HG03342 (cell line): ENCODE measurements around the gene EID3.
A peak's percentile ranks its signal among the peaks of the same experiment; 100 is the strongest.
"Not testable (repeated sequence)": the region's sequence is repeated elsewhere in the genome, so short reads cannot be mapped to it uniquely, and the experiment has no call there.

Experiments
- ATAC-seq: cut with Tn5 transposase; IDR thresholded peaks from one replicate; pipeline ENCODE4 v1.9.1; 2021; ENCODE audit warnings: mild to moderate bottlenecking, moderate library complexity; ENCODE audit not compliant: unreplicated experiment

EID3 gene

DNA sequence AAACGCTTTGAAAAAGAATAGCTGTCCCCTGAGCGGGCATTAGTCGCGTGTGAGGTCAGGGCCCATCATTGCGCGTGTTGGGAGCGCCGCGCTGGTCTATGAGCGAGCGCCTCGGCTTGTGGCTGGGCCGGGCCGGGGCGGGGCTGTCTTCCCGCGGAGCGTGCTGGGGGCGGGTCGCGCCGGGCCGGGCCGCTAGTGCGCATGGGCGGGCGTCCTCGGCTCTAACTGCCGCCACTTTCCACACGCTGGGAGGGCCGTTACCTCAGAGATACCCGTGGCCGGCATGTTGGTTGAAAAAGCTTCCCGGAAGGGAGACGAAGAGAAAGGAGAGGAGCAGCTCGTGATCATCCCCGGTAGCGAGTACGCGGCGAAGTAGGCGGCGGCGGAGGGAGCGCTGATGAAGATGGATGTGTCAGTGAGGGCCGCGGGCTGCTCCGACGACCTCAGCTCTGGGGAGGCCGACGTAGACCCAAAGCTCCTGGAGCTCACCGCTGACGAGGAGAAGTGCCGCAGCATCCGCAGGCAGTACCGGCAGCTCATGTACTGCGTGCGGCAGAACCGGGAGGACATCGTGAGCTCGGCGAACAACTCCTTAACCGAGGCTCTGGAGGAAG, at the start of gene EID3:
TSS of gene EID3 (plus strand) at position 202 of the 614 bp plus-strand sequence. CDS start at position 398, 196 bp downstream.
- peak; percentile 95 for ATAC-seq

DNA sequence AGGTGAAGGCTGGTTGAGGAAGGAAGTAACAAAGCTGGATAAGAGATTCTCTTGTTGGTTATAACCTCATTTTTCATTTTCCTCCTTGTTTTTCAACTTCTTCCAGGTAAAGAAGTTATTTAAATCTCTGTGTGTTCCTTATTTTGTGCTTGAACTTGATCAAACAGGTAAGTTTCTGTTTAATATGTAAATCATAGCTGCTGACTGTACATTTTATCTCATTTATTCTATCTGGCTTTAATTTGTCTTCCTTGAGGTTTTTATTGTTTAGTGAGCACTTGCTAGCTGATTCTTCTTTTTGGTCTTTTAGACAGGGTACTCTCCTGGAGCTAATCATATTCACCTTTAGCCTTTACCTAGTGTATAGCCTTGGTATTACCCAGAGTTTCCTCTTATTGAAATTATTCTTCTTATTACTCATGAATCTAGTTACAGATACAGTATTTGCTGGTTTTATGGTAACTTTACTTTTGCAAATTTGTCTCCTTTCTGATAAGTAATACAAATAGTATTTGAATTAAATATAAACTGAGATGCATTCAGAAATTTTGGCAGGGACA, 45.5 kb upstream of the EID3 start:
- ATAC-seq = no peak

DNA sequence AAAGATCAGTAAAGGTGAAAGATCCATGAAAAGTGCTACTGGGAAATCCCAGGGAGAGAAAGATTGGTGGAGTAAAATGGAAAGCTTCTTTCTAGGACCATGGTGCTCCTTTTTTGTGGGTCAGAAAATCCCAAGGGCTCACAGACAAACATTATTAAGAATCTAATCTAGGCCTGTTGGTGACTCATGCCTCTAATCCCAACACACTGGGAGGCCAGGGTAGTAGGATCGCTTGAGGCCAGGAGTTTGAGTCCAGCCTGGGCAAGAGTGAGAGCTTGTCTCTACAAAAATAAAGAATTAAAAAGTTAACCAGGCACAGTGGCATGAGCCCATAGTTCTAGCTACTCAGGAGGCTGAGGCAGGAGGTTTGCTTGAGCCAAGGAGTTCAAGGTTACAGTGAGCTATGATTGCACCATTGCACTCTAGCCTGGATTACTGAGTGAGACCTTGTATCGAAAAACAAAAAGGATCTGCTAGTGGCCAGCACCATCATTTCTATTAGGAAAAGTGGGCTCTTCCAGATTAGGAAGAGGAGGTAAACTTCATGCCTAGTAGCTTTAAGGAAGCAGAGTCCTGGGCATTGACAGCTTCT, 45.0 kb upstream of the EID3 start:
- no peak for ATAC-seq

DNA sequence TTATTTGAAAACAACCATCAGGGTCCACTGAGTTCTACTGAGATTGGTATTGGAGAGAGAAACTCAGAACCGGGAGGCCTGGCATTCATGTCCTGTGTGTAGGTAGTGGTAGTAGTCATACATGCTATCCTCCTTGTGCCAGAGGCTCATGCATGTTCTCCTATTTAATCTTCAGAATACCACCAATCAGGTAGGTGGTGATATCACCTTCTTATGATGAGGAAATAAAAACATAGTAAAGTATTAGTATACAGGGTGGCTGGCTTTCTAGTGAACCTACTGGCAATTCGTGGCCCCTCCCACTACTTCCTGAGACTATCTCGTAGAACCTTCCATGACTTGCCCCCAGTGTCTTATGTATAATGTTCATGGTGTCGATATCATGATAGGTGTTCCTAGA, 40.5 kb upstream of the EID3 start:
- ATAC-seq = no peak

DNA sequence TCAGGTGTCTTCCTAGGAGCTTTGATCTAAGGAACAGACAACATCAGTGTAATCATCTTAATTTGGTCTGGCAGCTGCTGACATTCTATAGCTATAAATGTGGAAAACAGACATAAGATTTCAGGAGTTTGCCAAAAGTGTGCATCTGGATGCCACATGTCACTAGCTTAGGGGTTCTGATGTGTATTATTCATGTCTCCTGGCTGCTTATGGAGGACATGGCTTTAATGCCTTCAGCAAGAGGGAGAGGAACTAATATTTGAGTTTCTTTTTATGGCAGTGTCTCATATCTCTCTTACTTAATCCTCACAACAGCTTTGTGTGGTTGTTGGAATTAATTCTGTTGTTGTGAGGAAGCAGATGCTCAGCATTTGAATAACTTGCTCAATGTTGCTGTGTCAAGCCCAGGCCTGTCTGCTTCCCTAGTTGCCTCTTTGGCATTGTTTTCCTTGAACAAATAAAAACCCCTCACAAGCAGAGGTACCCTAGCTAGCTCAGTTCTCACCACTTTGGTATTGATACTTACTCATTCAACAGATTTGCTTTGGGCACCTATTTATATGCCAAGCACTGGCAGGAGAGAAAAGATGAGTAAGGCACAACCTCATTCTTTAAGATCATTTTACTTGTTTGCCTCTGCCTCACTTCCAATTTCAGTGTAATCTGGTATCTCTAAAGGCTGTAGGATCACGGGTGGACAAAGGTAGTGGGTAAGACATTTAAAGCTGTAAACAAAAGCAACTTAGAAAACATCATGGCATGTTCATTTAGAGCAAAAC, 39.8 kb upstream of the EID3 start:
- ATAC-seq = no peak

DNA sequence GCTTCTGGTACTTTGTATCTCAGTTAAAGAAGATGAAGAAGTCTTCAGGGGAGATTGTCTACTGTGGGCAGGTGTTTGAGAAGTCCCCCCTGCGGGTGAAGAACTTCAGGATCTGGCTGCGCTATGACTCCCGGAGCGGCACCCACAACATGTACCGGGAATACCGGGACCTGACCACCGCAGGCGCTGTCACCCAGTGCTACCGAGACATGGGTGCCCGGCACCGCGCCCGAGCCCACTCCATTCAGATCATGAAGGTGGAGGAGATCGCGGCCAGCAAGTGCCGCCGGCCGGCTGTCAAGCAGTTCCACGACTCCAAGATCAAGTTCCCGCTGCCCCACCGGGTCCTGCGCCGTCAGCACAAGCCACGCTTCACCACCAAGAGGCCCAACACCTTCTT, 38.1 kb upstream of the EID3 start:
- ATAC-seq = not testable (repeated sequence)

DNA sequence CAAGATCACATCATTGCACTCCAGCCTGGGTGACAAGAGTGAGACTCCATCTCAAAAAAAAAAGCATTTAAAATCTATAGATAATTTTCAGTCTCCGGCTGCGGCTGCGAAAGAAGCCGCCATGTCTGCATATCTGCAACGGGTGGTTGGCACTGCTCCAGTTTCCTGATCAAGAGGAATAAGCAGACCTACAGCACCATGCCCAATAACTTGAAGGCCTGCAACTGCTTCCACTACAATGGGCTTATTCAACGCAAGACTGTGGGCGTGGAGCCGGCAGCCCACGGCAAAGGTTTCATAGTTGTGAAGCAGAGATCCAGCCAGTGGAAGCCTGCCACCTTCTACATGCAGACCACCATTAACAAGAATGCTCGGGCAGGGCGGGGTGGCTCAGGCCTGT, 30.6 kb upstream of the EID3 start:
- ATAC-seq = no peak

DNA sequence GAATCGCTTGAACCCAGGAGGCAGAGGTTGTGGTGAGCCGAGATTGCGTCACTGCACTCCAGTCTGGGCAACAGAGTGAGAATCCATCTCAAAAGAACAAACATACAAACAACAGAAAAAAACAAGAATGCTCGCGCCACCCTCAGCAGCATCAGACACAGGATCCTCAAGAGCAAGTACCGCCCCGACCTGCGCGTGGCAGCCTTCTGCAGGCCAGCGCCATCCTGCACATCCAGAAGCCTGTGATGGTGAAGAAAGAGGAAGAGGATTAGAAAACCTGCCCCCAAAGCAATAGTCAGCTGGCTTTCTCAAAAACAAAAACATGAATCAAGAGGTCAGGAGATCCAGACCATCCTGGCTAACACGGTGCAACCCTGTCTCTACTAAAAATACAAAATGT, 30.0 kb upstream of the EID3 start:
- ATAC-seq = no peak

DNA sequence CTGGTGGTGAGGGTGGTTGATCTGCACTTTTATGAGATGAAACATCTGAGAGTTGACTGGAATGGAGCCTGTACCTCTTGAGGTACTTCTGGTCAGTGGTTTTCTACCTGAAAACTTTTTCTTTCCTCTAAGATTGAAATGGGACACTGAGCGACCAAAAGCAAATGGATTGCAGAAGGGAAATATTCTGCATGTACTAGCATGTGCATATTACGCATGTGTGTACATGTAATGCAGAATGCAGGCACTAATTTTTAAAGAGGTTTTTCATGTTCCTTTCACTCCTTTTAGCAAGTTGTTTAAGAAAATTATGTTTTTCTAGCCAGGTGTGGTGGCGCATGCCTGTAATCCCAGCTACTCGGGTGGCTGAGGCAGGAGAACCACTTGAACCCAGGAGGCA, 28.7 kb upstream of the EID3 start:
- ATAC-seq = no peak

DNA sequence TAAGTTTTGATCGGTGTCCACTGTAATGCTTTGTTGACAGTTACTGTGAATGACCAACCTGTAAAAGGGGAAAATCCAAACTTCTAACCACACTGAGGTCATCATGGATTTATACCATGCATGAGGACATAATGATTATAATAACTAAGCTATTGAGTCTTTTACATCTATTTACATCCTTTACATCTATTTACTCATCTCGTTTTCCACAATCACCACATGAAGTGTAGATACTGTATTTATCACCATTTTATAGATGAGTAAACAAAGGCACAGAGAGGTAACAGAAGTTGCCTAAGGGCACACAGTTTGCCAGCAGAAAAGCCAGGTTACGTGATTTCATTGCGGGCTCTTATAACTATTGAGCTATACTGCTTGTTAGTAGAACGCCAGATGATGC, 27.9 kb upstream of the EID3 start:
- ATAC-seq = no peak

DNA sequence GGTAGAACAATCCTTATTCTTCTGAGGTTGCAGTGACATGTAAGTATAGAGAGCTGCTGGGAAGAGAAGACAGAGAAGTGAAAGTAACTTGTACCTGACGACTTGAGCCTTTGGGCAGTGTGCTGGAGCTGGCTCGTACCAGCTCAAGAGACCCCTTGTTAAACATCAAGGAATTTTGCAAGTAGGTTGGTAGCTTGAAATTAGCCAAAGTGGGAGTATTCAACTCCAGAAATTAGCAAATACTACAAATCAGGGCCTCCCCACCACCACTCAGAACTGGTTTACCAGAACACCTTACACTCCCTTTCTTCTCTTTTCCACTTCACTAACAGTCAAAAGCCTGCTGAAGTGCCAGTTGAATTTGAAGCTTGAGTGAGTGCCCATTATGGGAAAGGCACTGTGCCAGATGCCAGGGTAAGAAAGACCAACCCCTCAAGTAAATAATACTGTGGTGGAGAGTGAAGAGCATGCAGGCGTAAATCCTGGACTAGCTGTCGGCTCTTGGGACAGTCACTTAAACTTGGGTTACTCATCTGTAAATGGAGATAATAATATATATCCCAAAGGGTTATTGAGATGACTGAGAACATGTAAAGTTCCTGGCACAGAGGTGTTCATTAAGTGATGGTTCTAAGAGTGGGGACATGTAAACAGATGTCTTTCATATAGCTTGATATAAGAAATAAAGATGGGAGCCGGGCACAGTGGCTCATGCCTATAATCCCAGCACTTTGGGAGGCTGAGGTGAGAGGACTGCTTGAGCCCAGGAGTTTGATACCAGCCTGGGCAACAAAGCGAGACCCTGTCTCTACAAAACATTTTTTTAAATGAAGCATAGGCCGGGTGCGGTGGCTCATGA, 27.0 kb upstream of the EID3 start:
- ATAC-seq = peak; percentile 86

DNA sequence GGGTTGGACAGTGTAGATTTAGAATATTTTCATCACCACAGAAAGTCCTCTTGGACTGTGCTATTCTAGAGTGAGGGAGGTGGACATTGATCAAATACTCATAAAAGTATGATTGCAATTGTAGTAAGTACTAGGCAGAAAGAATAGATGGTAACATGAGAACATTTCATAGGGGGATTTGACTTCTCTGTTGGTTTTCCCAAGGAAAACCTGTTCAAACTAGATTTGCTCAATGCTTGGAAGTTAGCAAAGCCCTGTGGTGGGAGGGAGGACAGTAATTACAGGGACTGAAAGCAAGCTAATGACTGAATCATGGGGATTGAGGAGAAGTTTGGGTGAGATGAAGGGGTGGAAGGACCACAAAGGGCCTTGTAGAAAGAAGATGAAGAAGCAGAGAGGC, 24.4 kb upstream of the EID3 start:
- no peak for ATAC-seq

DNA sequence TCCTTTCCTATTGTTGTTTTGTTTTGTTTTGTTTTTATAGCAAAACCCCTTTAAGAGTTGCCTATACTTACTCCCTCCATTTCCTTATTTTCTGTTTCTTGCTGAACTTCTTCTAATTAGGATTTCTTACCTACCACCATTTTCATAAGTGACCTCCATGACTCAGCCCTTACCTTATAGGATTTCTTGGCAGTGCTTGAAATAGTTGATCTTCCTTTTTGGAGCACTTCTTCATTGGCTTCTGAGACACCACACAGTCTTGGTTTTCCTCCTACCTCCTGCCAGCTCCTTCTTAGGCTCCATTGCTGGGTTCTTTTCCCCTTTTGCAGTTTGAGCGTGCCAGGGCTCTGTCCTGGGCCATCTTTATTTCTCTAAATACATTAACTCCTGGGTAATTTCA, 23.4 kb upstream of the EID3 start:
- no peak for ATAC-seq

DNA sequence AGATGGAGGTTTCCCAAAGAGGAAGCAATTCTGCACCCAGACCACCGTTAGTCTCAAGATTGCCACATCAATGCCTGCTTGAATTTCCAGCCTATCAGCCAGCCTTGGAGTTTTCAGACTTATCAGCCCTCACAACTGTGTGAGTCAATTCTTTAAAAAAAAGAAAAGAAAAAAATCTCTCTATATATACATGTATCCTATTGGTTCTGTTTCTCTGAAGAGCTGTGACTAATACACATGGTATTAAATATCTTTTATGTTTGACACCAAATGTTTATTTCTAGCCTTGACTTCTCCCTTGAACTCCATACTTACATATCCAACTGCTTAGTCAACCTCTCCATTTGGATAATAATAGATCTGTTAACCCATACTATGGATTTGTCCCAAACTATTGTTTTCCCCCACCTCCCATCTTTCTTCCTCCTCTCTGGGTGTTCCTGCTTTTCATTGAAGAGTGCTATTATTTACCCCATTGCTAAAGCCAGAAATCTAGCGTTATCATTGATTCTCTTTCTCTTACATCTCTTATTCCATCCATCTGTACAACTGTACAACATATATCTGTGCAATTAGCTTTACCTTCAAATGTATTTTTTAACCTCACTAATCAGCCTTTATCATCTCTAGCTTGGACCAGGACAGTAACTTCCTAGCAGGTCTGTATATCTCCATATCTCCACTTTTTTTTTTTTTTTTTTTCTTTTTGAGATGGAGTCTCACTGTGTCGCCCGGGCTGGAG, 22.7 kb upstream of the EID3 start:
- ATAC-seq = no peak

DNA sequence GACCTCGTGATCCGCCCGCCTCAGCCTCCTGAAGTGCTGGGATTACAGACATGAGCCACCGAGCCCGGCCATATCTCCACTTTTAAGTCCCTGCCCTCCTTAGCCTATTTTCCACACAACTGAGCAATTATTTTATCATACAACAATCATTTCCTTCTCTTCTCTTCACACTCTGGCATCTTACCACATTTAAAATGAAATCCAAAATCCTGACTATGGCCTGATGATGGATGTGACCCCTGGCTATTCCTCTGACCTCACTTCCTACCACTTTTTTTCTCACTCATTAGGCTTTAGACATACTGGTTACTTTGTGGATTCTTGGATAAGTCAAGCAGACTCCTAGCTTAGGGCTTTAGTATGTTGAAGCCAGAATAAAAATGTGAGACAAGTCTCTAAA, 21.9 kb upstream of the EID3 start:
- ATAC-seq = no peak

DNA sequence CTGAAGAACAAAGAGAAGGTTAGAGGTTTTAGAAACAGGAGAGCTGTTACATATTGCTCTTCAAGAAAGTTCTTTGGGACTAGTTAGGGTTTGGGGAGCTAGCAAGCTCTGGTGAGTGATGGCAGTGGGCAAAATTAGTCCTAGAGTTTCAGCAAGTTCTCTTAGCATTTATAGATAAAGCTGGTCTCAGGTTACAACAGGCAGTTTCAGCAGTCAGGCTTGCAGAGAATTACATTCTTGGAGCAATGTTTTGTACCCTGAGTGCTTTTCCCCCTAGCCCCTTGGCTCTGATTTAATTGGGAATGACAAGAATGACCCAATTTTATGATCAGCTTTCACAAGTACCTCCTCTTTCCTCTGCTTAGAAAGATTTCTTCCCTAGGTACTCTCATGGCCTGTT, 21.4 kb upstream of the EID3 start:
- no peak for ATAC-seq

DNA sequence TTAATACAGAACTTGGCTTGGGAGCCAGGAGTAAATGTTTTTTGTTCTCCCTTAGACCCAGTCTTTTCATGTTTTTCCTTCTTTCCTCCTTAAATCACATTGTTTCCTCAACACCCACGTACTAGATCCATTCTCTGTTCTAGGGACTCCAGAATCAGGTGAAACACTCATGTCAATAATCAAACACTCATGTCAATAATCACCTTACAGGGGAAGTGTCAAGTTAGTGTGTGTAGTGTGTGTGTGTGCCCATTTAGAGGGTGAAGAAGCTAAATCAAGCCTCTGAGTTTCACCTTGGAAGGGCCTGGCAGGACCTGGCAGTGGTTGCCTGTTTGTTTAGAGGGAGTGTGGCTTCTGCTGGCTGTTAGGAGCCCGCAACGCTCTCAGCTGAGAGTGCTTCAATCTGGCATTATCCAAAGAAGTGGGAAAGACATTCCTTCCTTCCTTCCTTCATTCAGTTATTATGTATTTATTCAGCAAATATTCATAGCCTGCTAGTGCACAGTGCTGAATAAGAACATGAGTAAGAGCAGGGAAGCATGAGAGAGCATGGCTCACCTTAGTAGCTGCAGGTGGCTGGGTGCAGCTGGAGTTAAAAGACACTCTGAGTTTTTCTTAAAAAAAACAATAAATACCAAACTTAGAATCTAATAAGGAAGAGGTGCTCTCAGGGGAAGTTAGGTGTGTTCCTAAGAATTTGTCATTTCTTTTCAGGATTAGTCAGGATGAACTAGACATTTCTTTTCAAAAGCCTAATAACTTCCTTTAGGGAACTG, 17.6 kb upstream of the EID3 start:
- ATAC-seq = no peak

DNA sequence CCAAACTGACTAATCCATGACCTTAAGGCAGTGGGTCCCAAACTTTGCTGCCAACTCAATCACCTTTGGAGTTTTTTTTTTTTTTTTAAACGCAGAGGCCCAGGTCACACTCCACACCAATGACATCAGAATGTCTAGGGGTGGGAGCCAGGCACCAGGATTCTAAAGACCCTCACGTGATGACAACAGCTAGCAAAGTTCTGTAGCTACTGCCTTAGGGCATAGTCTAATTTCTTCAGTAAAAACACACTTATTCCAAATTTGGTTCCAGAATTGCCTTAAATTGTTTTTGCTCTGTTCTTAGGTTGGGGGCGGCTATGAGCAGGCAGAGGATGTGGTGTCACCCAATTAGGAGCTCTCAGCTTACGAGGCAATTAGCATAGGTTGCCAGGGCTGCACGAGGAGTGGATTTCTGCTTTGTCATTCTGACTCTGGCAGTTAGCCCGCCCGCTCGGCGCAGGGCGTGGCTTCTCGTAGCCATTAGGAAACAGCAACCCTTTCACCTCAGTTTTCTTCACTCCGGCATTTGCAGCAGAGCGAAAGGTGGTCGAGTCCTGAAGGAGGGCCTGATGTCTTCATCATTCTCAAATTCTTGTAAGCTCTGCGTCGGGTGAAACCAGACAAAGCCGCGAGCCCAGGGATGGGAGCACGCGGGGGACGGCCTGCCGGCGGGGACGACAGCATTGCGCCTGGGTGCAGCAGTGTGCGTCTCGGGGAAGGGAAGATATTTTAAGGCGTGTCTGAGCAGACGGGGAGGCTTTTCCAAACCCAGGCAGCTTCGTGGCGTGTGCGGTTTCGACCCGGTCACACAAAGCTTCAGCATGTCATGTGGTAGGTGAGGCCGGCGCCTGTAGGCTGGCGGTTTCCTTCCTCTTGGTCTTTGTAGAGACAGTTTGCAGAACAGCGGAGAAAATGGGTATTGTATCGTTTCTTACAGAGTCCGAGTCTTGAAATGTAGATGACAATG, 16.7 kb upstream of the EID3 start:
- peak; percentile 88 for ATAC-seq
